Testis (tissue), 2 donors: ENCODE results near the gene ZNF786.

Experiments
- POLR2A ChIP-seq: fragments of 450-650 bp; IDR thresholded peaks from one replicate; pipeline ENCODE4 v1.6.1; 2017; ENCODE audit warnings: antibody characterized with exemption, mild to moderate bottlenecking, moderate library complexity
- TF ChIP-seq, protein P1 (sequence below), 3 experiments: fragments of 450-650 bp in 2 of 3; fragments of 200-600 bp in 1 of 3; sonication (generic) in 1 of 3; IDR thresholded peaks; one replicate each; pipeline ENCODE4 v1.5.1; 2016 to 2019; ENCODE audit warnings: antibody characterized with exemption in 3 of 3, mild to moderate bottlenecking in 2 of 3, moderate library complexity in 1 of 3

DNA sequence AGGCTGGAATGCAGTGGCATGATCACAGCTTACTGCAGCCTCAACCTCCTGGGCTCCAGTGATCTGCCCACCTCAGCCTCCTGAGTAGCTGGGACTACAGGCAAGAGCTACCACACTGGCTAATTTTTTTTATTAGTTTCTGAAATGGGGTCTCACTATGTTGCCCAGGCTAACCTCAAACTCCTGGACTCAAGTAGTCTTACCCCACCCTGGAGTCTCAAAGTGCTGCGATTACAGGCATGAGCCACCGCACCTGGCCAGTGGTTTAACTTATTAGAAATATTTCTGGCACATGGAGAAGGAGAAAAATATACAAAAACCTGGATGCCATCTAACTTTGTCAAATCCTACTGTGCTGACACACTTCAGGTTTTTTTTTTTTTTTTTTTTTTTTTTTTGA lies 15.2 kb downstream of the ZNF786 start:
- no peak for TF ChIP-seq POLR2A
- TF ChIP-seq, protein P1, sequence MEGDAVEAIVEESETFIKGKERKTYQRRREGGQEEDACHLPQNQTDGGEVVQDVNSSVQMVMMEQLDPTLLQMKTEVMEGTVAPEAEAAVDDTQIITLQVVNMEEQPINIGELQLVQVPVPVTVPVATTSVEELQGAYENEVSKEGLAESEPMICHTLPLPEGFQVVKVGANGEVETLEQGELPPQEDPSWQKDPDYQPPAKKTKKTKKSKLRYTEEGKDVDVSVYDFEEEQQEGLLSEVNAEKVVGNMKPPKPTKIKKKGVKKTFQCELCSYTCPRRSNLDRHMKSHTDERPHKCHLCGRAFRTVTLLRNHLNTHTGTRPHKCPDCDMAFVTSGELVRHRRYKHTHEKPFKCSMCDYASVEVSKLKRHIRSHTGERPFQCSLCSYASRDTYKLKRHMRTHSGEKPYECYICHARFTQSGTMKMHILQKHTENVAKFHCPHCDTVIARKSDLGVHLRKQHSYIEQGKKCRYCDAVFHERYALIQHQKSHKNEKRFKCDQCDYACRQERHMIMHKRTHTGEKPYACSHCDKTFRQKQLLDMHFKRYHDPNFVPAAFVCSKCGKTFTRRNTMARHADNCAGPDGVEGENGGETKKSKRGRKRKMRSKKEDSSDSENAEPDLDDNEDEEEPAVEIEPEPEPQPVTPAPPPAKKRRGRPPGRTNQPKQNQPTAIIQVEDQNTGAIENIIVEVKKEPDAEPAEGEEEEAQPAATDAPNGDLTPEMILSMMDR (IDR thresholded peaks at IDR 0.05) = no peak
